OCI-LY3 (cell line): ENCODE measurements around the gene LIPG.

Source experiments
- CTCF ChIP-seq: fragments of 200-600, 300-600 bp; sonication (generic); IDR thresholded peaks from 2 replicates; pipeline ENCODE4 v1.5.1; 2014; ENCODE audit warnings: antibody characterized with exemption, low read length, low read depth
- EZH2phosphoT487 ChIP-seq: fragments of 200-600 bp; shearing (Covaris generic); IDR thresholded peaks from 2 replicates; pipeline ENCODE4 v1.6.1; 2018; ENCODE audit warnings: antibody characterized with exemption, mixed run types, low read depth

GRCh38 chr18:49569724-49570123, 7.9 kb downstream of the LIPG start:
- no peak for TF ChIP-seq CTCF
- no peak for TF ChIP-seq EZH2phosphoT487
